ENCODE data around the gene SALL1. TPM values are rescaled to one million over a fixed set of nuclear protein-coding genes. Genes with fewer than 3 reads are reported as not detected.

The SALL1 gene
- total RNA-seq, 1 experiment from 2014 or later, result 101 TPM

DNA sequence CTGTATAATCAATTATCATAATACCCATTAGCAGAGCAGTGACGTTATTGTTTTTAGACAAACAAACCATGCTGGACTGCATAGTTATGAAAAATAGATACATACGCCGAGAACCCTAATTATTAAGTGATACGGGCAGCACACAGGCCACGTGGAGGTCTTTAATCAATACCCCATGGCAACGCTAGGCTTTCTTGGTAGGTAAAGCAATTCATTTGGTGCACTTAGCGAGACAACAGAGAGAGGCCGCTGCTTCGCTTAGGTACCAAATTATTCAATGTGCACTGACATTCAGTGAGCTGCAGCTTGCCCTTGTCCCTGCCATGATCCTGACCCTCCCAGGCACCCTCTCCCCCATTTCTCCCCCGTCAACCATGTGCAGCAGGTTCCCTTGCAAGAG is 12.9 kb downstream of the SALL1 start:
- H3T11ph ChIP-seq (ENCODE audit: low read length), result no peak overlapping the region
- H3K14ac ChIP-seq (ENCODE audit: insufficient read depth, low read length), result no peak overlapping the region
- H3K9me3 Mint-ChIP-seq, result no peaks in the 10 kb centered on the region; a peak in 1 of 5 replicates
- no peaks in the 10 kb centered on the region for H4K20me1 ChIP-seq (ENCODE audit: control insufficient read depth, insufficient read depth, insufficient read length)
- no peak overlapping the region for H2BK12ac ChIP-seq (ENCODE audit: insufficient read length, low read depth, low read length)
- peaks cover 26 to 49% of the 10 kb centered on the region in 2 experiments for H3K4me1 Mint-ChIP-seq
- no peak overlapping the region for H2BK120ac ChIP-seq (ENCODE audit: low read depth, low read length, poor library complexity, severe bottlenecking)
- H2AFZ ChIP-seq (ENCODE audit: low read length), result no peak overlapping the region
- WGBS (ENCODE audit: extremely low coverage, insufficient read length, low lambda C conversion rate), result no CpG with 5 or more reads among the region's 10 CpGs
- peak overlapping the region in 1 of 3 experiments; percentile 77; a peak in 2 of 7 replicates for H3K27ac Mint-ChIP-seq
- no peak overlapping the region for H2BK5ac ChIP-seq (ENCODE audit: insufficient read length, low read length)
- H3K23me2 ChIP-seq (ENCODE audit: insufficient read length, low read depth, low read length, poor library complexity, severe bottlenecking), result peaks cover 14% of the 10 kb centered on the region
- H3K56ac ChIP-seq (ENCODE audit: insufficient read length, low read depth, low read length), result no peak overlapping the region
- no peak overlapping the region for H3K4ac ChIP-seq (ENCODE audit: low read depth, low read length)
- no peak overlapping the region for H3K4me2 ChIP-seq (ENCODE audit: insufficient read depth, insufficient read length, low read length)
- peaks cover 60 to 82% (median 80%) of the 10 kb centered on the region in 3 experiments for H3K36me3 Mint-ChIP-seq (ENCODE audit: insufficient read depth in 1 of 3, low read depth in 3 of 3)
- H4K8ac ChIP-seq (replicated peaks; ENCODE audit: insufficient read length, low read depth, low read length), result no peak overlapping the region
- H3K79me1 ChIP-seq (ENCODE audit: insufficient read depth, low read depth, low read length, poor library complexity, severe bottlenecking), result peaks cover 5% of the 10 kb centered on the region
- no peak for TF ChIP-seq CTCF (conservative IDR thresholded peaks at IDR 0.05)
- no peaks in the 10 kb centered on the region for H3K4me1 ChIP-seq (ENCODE audit: insufficient read depth, low read length)
- no peak for DNase-seq
- no peak overlapping the region for H3K18ac ChIP-seq (ENCODE audit: insufficient read length, low read depth, low read length)
- 0 out of 2 replicates have a peak, but pooled peaks cover 2% of the 10 kb centered on the region for H3K27me3 Mint-ChIP-seq (ENCODE audit: low read depth)
- no peak overlapping the region for H4K91ac ChIP-seq (ENCODE audit: insufficient read length, low read depth, low read length)
- H3K27ac ChIP-seq (ENCODE audit: insufficient read length, low read depth, low read length), result no peak overlapping the region
- H3K23ac ChIP-seq (ENCODE audit: insufficient read length, low read depth, low read length), result no peak overlapping the region
- no peak overlapping the region for H3K9ac ChIP-seq (ENCODE audit: extremely low read depth, insufficient read length, low read length)
- no peaks in the 10 kb centered on the region for H3K9me3 ChIP-seq (ENCODE audit: control insufficient read depth, low read depth, low read length)
- H2AK5ac ChIP-seq (ENCODE audit: insufficient read length, low read length), result no peak overlapping the region
- H3K27me3 ChIP-seq (ENCODE audit: insufficient read depth, low read length), result no peaks in the 10 kb centered on the region
- H2BK15ac ChIP-seq (ENCODE audit: low read depth, low read length), result no peak overlapping the region
- H4K5ac ChIP-seq (ENCODE audit: insufficient read length, low read depth, low read length), result no peak overlapping the region
- H3K4me3 Mint-ChIP-seq, result peak overlapping the region in 1 of 2 experiments; percentile 21; a peak in 1 of 5 replicates
- H3K79me2 ChIP-seq (ENCODE audit: insufficient read depth, low read length), result peaks cover 9% of the 10 kb centered on the region; the same call in 1 of the 2 replicates
- no peak overlapping the region for H2BK20ac ChIP-seq (ENCODE audit: low read depth, low read length, poor library complexity, severe bottlenecking)
